Measurements from ENCODE around the gene AFTPH. TPM values are rescaled to one million over a fixed set of nuclear protein-coding genes. Genes with fewer than 3 reads are reported as not detected.

AFTPH gene
- total and polyA plus RNA-seq, 9 of the 15 experiments (the other 6 are each of a cell fraction or from before 2014, with no cell fraction given): 8.0 to 26.2 (median 13.8) TPM

DNA sequence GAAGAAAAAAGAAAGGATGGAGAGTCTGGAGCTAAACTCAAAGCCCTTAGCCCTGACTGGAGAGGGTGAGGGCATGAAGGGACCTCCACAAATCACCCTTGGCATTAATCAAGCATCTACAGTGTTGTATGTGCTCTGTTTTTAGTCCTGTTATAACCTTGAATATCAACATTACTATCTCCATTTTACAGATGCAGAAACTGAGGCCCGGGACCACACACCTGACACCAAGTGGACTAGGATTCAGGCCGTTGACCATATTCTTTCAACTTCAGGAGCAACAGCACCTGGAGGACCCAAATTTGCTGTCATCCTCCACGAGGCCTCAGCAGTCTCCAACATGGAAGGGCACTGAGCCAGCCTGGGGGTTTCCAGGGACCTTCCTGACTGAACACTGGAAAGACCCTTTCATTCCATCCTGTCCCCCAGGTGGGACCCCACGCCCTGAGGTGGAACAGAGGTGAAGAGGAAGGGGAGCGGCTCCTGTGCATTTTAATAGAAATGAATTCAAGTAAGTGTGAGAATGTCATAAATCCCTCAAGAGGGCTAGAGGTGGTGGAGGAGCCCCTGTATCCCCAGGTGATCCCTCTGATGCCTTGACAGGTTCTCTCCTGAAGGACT lies 88.6 kb downstream of the AFTPH start:
- Histone ChIP-seq H3K36me3 (ENCODE audit: control insufficient read depth, insufficient read depth, low read length) (no peaks in the 10 kb centered on the region), H2AFZ (ENCODE audit: low read depth, low read length) (no peak overlapping the region), H3K27ac (ENCODE audit: extremely low read depth, low read depth, low read length) (no peak overlapping the region), H3K4me2 (ENCODE audit: insufficient read depth, low read length) (no peak overlapping the region), H3K9ac (ENCODE audit: insufficient read depth in 1 of 2, low read depth in 2 of 2, low read length in 2 of 2) (peak overlapping the region in 1 of 2 experiments; percentile 2; a peak in 1 of 4 replicates), H3K79me2 (ENCODE audit: control insufficient read depth, insufficient read depth, low read length) (no peaks in the 10 kb centered on the region), H4K20me1 (replicated peaks; ENCODE audit: control insufficient read depth, insufficient read depth, low read length) (no peaks in the 10 kb centered on the region), H3K4me1 (replicated peaks in 1 of 2; ENCODE audit: control insufficient read depth in 2 of 2, insufficient read depth in 2 of 2, low read length in 2 of 2) (peaks cover 14 to 21% of the 10 kb centered on the region in 2 experiments; a peak in 4 of 5 replicates), H3K9me3 (replicated peaks; ENCODE audit: control insufficient read depth, insufficient read depth, low read depth, low read length) (no peaks in the 10 kb centered on the region), H3K9me1 (ENCODE audit: control insufficient read depth, insufficient read depth, low read length) (no peaks in the 10 kb centered on the region), H3K27me3 (ENCODE audit: control insufficient read depth in 2 of 2, insufficient read depth in 2 of 2, low read length in 2 of 2) (no peaks in the 10 kb centered on the region), H3K4me3 (no peak overlapping the region)
- CTCF ChIA-PET (ENCODE audit: low intra/inter-chr PET ratio): no interaction called here
- WGBS (ENCODE audit: insufficient coverage, low coverage, missing lambda C conversion rate): 54% methylated on average over 5 of the region's 5 CpGs
- in situ Hi-C loops (cut with MboI): no loop called here
- DNase-seq (ENCODE audit: extremely low read depth in 1 of 4, low spot score in 3 of 4): no peak
- no peak for TF ChIP-seq CCAR2 (IDR thresholded peaks at IDR 0.05; ENCODE audit: low read depth, low read length)
- TF ChIP-seq HSF4 (CRISPR knock-in tag; IDR thresholded peaks at IDR 0.05; ENCODE audit: borderline replicate concordance): no peak
- no peak for TF ChIP-seq CBFA2T3 (IDR thresholded peaks at IDR 0.05)
- TF ChIP-seq ZNF780A (CRISPR knock-in tag; IDR thresholded peaks at IDR 0.05): no peak
- TF ChIP-seq, protein P1, sequence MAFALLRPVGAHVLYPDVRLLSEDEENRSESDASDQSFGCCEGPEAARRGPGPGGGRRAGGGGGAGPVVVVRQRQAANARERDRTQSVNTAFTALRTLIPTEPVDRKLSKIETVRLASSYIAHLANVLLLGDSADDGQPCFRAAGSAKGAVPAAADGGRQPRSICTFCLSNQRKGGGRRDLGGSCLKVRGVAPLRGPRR (CRISPR knock-in tag; IDR thresholded peaks at IDR 0.05): no peak
- TF ChIP-seq BCOR (IDR thresholded peaks at IDR 0.05): 0 out of 2 replicates have a peak, but pooled peaks have one; percentile 13
- TF ChIP-seq, protein P2, sequence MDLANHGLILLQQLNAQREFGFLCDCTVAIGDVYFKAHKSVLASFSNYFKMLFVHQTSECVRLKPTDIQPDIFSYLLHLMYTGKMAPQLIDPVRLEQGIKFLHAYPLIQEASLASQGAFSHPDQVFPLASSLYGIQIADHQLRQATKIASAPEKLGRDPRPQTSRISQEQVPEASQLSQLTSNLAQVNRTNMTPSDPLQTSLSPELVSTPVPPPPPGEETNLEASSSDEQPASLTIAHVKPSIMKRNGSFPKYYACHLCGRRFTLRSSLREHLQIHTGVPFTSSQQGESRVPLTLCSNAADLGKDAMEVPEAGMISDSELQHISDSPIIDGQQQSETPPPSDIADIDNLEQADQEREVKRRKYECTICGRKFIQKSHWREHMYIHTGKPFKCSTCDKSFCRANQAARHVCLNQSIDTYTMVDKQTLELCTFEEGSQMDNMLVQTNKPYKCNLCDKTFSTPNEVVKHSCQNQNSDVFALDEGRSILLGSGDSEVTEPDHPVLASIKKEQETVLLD (IDR thresholded peaks at IDR 0.05): no peak
- no peak for TF ChIP-seq U2AF2 (optimal IDR thresholded peaks at IDR 0.05; ENCODE audit: low read depth, low read length)
- TF ChIP-seq RBM25 (IDR thresholded peaks at IDR 0.05; ENCODE audit: low read depth, low read length, severe bottlenecking): peak; percentile 70
- no peak for TF ChIP-seq PPARD (CRISPR knock-in tag; IDR thresholded peaks at IDR 0.05)
- no peak for TF ChIP-seq ZKSCAN1 (IDR thresholded peaks at IDR 0.05; ENCODE audit: low read depth, low read length)
- FAIRE-seq: no peak
- no peak for ATAC-seq
- intact Hi-C loops (cut with micrococcal nuclease): no loop called here
- POLR2A ChIA-PET: interaction anchor here (0.6 kb wide), 1 partner anchor 37 kb away, joined by 3 read pairs; no protein-coding TSS in a partner anchor
- no TSS peak for BruUV-seq (replicated peaks)

Data from K562 (cell line).